ENCODE data around the gene CEACAM16. TPM values are rescaled to one million over a fixed set of nuclear protein-coding genes. Genes with fewer than 3 reads are reported as not detected.

Gene CEACAM16
- total and polyA plus RNA-seq, 10 of the 15 experiments (the other 5 are each of a cell fraction or from before 2014, with no cell fraction given), result not detected

DNA sequence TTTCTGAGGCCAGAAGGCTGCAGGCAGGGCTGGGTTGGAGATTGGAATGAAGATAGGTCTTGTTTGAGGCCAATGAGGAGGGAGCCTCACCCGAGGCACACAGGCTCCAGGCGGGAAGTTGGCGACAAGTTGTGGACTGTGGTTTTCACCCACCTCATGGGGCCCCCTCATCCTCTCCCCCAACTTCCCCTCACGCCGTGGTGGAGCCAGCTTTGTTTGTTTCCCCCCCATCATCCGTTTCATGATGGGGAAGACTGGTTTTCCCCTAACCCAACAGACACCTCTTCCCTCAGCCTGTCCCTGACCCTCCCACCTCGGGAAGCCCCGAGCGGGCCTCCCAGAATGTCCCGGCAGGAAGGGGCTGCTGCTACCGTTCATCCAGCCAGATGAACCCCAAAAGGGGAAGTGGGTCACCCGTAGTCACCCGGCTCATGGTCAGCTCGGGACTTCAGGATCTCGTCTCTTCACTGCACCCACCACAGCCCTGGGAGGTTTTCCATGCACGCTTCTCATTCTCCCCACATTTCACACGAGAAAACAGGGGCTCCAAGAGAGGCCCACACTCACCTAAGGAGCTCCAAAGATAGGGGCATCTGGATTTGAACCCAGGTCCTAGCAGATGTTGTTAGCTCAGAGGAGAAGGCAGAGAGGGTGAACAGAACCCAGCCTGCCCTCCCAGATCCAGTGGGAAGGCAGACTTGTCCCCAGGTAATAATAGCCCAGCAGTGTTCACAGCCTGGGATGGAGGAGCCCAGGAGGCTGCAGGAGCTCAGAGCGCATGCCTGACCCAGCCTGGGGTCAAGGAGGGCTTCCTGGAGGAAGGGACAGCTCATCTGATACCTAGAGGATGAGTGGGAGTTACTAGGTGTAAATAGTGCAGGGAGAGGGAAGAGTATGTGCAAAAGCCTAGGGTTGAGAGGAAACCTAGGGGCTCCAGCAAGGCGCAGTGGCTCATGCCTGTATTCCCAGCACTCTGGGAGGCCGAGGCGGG is 23.5 kb downstream of the CEACAM16 start:
- ChIA-PET CTCF (interaction anchor here (0.5 to 16.8 kb wide), 21 partner anchors 10 to 1015 kb away, joined by 3 to 513 read pairs (median 12); partner anchors contain the start of genes BCAM, BCL3 and NECTIN2), RAD21 (ENCODE audit: unreplicated experiment) (interaction anchor here (0.7 to 7.8 kb wide), 16 partner anchors 10 to 118 kb away, joined by 3 to 302 read pairs (median 10); partner anchors contain the start of gene BCL3), POLR2A (interaction anchor here (0.7 to 3.8 kb wide), 11 partner anchors 14 to 50 kb away, joined by 3 to 14 read pairs (median 4); no protein-coding TSS in a partner anchor), SMC1A (ENCODE audit: uncharacterized antibody, unreplicated experiment) (interaction anchor here (0.7 to 8.7 kb wide), 15 partner anchors 10 to 310 kb away, joined by 3 to 328 read pairs (median 7); partner anchors contain the start of gene BCL3)
- H3K4me3 ChIP-seq, result no peak overlapping the region
- H3K27ac ChIP-seq (ENCODE audit: control insufficient read depth, insufficient read depth), result peak overlapping the region; percentile 64
- in situ Hi-C loops (cut with MboI), result loop anchor here (5.0 kb wide), 1 partner anchor 50 kb away; no protein-coding TSS in a partner anchor
- FAIRE-seq (peak; percentile 71), ATAC-seq (peak; percentile 52), DNase-seq (ENCODE audit: low read depth, low spot score) (peak; percentile 48)
- no peaks in the 10 kb centered on the region for H3K27me3 ChIP-seq (replicated peaks in 1 of 2; ENCODE audit: control insufficient read depth in 2 of 2, insufficient read depth in 2 of 2, low read length in 1 of 2)
- H3K4me1 ChIP-seq (ENCODE audit: control insufficient read depth, insufficient read depth, low read length), result peaks cover 51% of the 10 kb centered on the region
- no peaks in the 10 kb centered on the region for H3K79me2 ChIP-seq (ENCODE audit: control insufficient read depth, insufficient read depth, low read length)
- H3K9me3 ChIP-seq (replicated peaks; ENCODE audit: control insufficient read depth, insufficient read depth, low read length), result no peaks in the 10 kb centered on the region
- intact Hi-C loops (cut with micrococcal nuclease; ENCODE audit: unreplicated experiment), result loop anchor here (1.0 to 2.0 kb wide), 3 partner anchors 31 to 68 kb away; no protein-coding TSS in a partner anchor
- H4K20me1 ChIP-seq (ENCODE audit: control insufficient read depth, insufficient read depth), result no peaks in the 10 kb centered on the region
- peak overlapping the region; percentile 18 for H3K9ac ChIP-seq (ENCODE audit: control insufficient read depth, insufficient read depth, low read length)
- H3K4me2 ChIP-seq (ENCODE audit: control insufficient read depth, insufficient read depth), result peak overlapping the region; percentile 55
- WGBS (ENCODE audit: insufficient coverage, insufficient replicate concordance, low lambda C conversion rate, missing lambda C conversion rate), result 19% methylated on average over 21 of the region's 21 CpGs
- peak overlapping the region; percentile 1; the same call in 1 of the 2 replicates for H2AFZ ChIP-seq (ENCODE audit: control insufficient read depth, low read depth, low read length)
- no TSS peak for BruUV-seq (replicated peaks)
- no peaks in the 10 kb centered on the region for H3K36me3 ChIP-seq (ENCODE audit: control insufficient read depth in 2 of 2, insufficient read depth in 2 of 2, low read length in 1 of 2)
- TF ChIP-seq SMAD5 (IDR thresholded peaks at IDR 0.05; ENCODE audit: low read depth) (no peak), CEBPB (IDR thresholded peaks at IDR 0.05; ENCODE audit: borderline replicate concordance in 1 of 2, low read depth in 2 of 2, low read length in 2 of 2) (no peak), NR2F1 (conservative IDR thresholded peaks at IDR 0.05) (peak; percentile 87), NFXL1 (IDR thresholded peaks at IDR 0.05; ENCODE audit: borderline replicate concordance) (no peak), TCF3 (IDR thresholded peaks at IDR 0.05; ENCODE audit: borderline replicate concordance, insufficient read depth, low read depth, low read length) (no peak), YBX1 (IDR thresholded peaks at IDR 0.05) (no peak)
- TF ChIP-seq, protein P1, sequence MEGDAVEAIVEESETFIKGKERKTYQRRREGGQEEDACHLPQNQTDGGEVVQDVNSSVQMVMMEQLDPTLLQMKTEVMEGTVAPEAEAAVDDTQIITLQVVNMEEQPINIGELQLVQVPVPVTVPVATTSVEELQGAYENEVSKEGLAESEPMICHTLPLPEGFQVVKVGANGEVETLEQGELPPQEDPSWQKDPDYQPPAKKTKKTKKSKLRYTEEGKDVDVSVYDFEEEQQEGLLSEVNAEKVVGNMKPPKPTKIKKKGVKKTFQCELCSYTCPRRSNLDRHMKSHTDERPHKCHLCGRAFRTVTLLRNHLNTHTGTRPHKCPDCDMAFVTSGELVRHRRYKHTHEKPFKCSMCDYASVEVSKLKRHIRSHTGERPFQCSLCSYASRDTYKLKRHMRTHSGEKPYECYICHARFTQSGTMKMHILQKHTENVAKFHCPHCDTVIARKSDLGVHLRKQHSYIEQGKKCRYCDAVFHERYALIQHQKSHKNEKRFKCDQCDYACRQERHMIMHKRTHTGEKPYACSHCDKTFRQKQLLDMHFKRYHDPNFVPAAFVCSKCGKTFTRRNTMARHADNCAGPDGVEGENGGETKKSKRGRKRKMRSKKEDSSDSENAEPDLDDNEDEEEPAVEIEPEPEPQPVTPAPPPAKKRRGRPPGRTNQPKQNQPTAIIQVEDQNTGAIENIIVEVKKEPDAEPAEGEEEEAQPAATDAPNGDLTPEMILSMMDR (IDR thresholded peaks at IDR 0.05 in 2 of 3, conservative IDR thresholded peaks at IDR 0.05 in 1 of 3; ENCODE audit: control insufficient read depth in 2 of 3, extremely low read depth in 1 of 3, insufficient read depth in 1 of 3, low read depth in 3 of 3, low read length in 3 of 3), result no peak
- TF ChIP-seq, protein P2, sequence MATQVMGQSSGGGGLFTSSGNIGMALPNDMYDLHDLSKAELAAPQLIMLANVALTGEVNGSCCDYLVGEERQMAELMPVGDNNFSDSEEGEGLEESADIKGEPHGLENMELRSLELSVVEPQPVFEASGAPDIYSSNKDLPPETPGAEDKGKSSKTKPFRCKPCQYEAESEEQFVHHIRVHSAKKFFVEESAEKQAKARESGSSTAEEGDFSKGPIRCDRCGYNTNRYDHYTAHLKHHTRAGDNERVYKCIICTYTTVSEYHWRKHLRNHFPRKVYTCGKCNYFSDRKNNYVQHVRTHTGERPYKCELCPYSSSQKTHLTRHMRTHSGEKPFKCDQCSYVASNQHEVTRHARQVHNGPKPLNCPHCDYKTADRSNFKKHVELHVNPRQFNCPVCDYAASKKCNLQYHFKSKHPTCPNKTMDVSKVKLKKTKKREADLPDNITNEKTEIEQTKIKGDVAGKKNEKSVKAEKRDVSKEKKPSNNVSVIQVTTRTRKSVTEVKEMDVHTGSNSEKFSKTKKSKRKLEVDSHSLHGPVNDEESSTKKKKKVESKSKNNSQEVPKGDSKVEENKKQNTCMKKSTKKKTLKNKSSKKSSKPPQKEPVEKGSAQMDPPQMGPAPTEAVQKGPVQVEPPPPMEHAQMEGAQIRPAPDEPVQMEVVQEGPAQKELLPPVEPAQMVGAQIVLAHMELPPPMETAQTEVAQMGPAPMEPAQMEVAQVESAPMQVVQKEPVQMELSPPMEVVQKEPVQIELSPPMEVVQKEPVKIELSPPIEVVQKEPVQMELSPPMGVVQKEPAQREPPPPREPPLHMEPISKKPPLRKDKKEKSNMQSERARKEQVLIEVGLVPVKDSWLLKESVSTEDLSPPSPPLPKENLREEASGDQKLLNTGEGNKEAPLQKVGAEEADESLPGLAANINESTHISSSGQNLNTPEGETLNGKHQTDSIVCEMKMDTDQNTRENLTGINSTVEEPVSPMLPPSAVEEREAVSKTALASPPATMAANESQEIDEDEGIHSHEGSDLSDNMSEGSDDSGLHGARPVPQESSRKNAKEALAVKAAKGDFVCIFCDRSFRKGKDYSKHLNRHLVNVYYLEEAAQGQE (IDR thresholded peaks at IDR 0.05; ENCODE audit: low read depth, low read length), result no peak
- TF ChIP-seq, protein P3, sequence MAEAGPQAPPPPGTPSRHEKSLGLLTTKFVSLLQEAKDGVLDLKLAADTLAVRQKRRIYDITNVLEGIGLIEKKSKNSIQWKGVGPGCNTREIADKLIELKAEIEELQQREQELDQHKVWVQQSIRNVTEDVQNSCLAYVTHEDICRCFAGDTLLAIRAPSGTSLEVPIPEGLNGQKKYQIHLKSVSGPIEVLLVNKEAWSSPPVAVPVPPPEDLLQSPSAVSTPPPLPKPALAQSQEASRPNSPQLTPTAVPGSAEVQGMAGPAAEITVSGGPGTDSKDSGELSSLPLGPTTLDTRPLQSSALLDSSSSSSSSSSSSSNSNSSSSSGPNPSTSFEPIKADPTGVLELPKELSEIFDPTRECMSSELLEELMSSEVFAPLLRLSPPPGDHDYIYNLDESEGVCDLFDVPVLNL (IDR thresholded peaks at IDR 0.05; ENCODE audit: low read depth, low read length), result no peak
- TF ChIP-seq, protein P4, sequence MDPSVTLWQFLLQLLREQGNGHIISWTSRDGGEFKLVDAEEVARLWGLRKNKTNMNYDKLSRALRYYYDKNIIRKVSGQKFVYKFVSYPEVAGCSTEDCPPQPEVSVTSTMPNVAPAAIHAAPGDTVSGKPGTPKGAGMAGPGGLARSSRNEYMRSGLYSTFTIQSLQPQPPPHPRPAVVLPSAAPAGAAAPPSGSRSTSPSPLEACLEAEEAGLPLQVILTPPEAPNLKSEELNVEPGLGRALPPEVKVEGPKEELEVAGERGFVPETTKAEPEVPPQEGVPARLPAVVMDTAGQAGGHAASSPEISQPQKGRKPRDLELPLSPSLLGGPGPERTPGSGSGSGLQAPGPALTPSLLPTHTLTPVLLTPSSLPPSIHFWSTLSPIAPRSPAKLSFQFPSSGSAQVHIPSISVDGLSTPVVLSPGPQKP (IDR thresholded peaks at IDR 0.05; ENCODE audit: low read depth, low read length), result no peak

Data from GM12878 (cell line).